GM21825 (cell line): ENCODE results near the gene KIF21A.

ENCODE experiments used
- ATAC-seq: cut with Tn5 transposase; IDR thresholded peaks from one replicate; pipeline ENCODE4 v1.9.1; 2021; ENCODE audit warnings: mild to moderate bottlenecking, moderate library complexity; ENCODE audit not compliant: unreplicated experiment

Gene KIF21A

GRCh38 chr12:39392154-39392925, 50.6 kb downstream of the KIF21A start:
- no peak for ATAC-seq

- ATAC-seq = no peak
Observed at GRCh38 chr12:39390752-39391151, 52.2 kb downstream of the KIF21A start.

- no peak for ATAC-seq
Observed at GRCh38 chr12:39389399-39390150, 53.3 kb downstream of the KIF21A start.

- ATAC-seq = no peak
Observed at GRCh38 chr12:39386335-39386734, 56.6 kb downstream of the KIF21A start.

GRCh38 chr12:39383114-39383513, 59.8 kb downstream of the KIF21A start:
- ATAC-seq = no peak

- ATAC-seq = no peak
Observed at GRCh38 chr12:39380090-39380489, 62.8 kb downstream of the KIF21A start.

- no peak for ATAC-seq
Observed at GRCh38 chr12:39378341-39378740, 64.6 kb downstream of the KIF21A start.

- no peak for ATAC-seq
Observed at GRCh38 chr12:39375206-39375808, 67.6 kb downstream of the KIF21A start.

- ATAC-seq = peak; percentile 86
Observed at GRCh38 chr12:39372929-39373328, 70.0 kb downstream of the KIF21A start.

- no peak for ATAC-seq
Observed at GRCh38 chr12:39372204-39372925, 70.6 kb downstream of the KIF21A start.

- ATAC-seq = no peak
Observed at GRCh38 chr12:39369756-39370155, 73.2 kb downstream of the KIF21A start.

- ATAC-seq = no peak
Observed at GRCh38 chr12:39368891-39369290, 74.0 kb downstream of the KIF21A start.

GRCh38 chr12:39368096-39368495, 74.8 kb downstream of the KIF21A start:
- ATAC-seq = no peak

- no peak for ATAC-seq
Observed at GRCh38 chr12:39367494-39367893, 75.4 kb downstream of the KIF21A start.

GRCh38 chr12:39365364-39366001, 77.4 kb downstream of the KIF21A start:
- ATAC-seq = no peak

- no peak for ATAC-seq
Observed at GRCh38 chr12:39364196-39364595, 78.7 kb downstream of the KIF21A start.

- no peak for ATAC-seq
Observed at GRCh38 chr12:39359645-39360044, 83.3 kb downstream of the KIF21A start.

- ATAC-seq = no peak
Observed at GRCh38 chr12:39357041-39357440, 85.9 kb downstream of the KIF21A start.

- ATAC-seq = no peak
Observed at GRCh38 chr12:39355841-39356240, 87.1 kb downstream of the KIF21A start.

- ATAC-seq = no peak
Observed at GRCh38 chr12:39354955-39355354, 88.0 kb downstream of the KIF21A start.
